T-helper 17 cell (primary cell): ENCODE data around the gene RPS2. TPM values are rescaled to one million over a fixed set of nuclear protein-coding genes. Genes with fewer than 3 reads are reported as not detected.
"Not testable (repeated sequence)": the region's sequence is repeated elsewhere in the genome, so short reads cannot be mapped to it uniquely, and the experiment has no call there.

ENCODE experiments used
- ATAC-seq: fragments of 150-1000 bp; cut with Tn5 transposase; 2 replicates; pipeline ENCODE4 v1.10.0; 2021; ENCODE audit warnings: mild to moderate bottlenecking, moderate library complexity
- DNase-seq, 3 donors: peaks; one replicate each; pipeline versions ENCODE4 v3.0.0 to v3.0.0-alpha.2; 2020 to 2021
- H3K9me3 ChIP-seq: one replicate; pipeline ENCODE4 v1.7.0; 2013; ENCODE audit warnings: low read length, mild to moderate bottlenecking; ENCODE audit not compliant: control insufficient read depth, poor library complexity, severe bottlenecking
- H3K27ac Mint-ChIP-seq: one replicate; pipeline ENCODE4 v1.8.0; 2022; ENCODE audit warnings: mild to moderate bottlenecking, moderate library complexity, mixed read lengths
- H3K27me3 Mint-ChIP-seq: one replicate; pipeline ENCODE4 v1.8.0; 2022; ENCODE audit warnings: mixed read lengths
- H3K36me3 Mint-ChIP-seq: one replicate; pipeline ENCODE4 v1.8.0; 2022; ENCODE audit warnings: low read depth, mixed read lengths
- H3K4me1 Mint-ChIP-seq: one replicate; pipeline ENCODE4 v1.8.0; 2022; ENCODE audit warnings: mild to moderate bottlenecking, mixed read lengths
- H3K4me3 Mint-ChIP-seq: one replicate; pipeline ENCODE4 v1.8.0; 2022; ENCODE audit warnings: mild to moderate bottlenecking, moderate library complexity, mixed read lengths
- total RNA-seq, 4 donors: library from RNA in 2 of 4; stranded (reverse) in 2 of 4; gene quantifications; one replicate each; pipeline ENCODE4 v1.2.3 and lab custom pipeline; 2022 to 2026

The RPS2 gene
- total RNA-seq, 2 donors from 2014 or later = 3,200 to 3,361 TPM

- Mint-ChIP-seq H3K27me3 (no peaks in the 10 kb centered on the region), H3K27ac (no peak overlapping the region), H3K4me1 (peaks cover 14% of the 10 kb centered on the region), H3K4me3 (no peak overlapping the region), H3K36me3 (no peaks in the 10 kb centered on the region)
- H3K9me3 ChIP-seq = no peaks in the 10 kb centered on the region
- ATAC-seq (no peak), DNase-seq (no peak)
Measured at GRCh38 chr16:1945559-1946391, 18.9 kb downstream of the RPS2 start.

GRCh38 chr16:1944612-1945199 lies 19.9 kb downstream of the RPS2 start:
- no peaks in the 10 kb centered on the region for H3K27me3 Mint-ChIP-seq
- peaks cover 14% of the 10 kb centered on the region for H3K4me1 Mint-ChIP-seq

GRCh38 chr16:1942810-1943726 lies 21.6 kb downstream of the RPS2 start, which contains the start of gene MSRB1:
Gene MSRB1 (minus strand): TSS chr16:1943199. CDS start chr16:1943156, 43 bp downstream.
- H3K27me3 Mint-ChIP-seq = no peaks in the 10 kb centered on the region
- no peaks in the 10 kb centered on the region for H3K9me3 ChIP-seq
- H3K36me3 Mint-ChIP-seq = no peaks in the 10 kb centered on the region
- ATAC-seq (peak; percentile 99), DNase-seq (peak; percentile 98 to 100 (median 99))
- peaks cover 14% of the 10 kb centered on the region for H3K4me1 Mint-ChIP-seq
- peak within 1 kb of the TSS; percentile 91 for H3K4me3 Mint-ChIP-seq
- peak within 1 kb of the TSS; percentile 65 for H3K27ac Mint-ChIP-seq

More at GRCh38 chr16:1944612-1945199, 19.9 kb downstream of the RPS2 start:
- DNase-seq = no peak
- Mint-ChIP-seq H3K36me3 (no peaks in the 10 kb centered on the region), H3K27ac (no peak overlapping the region), H3K4me3 (peak overlapping the region; percentile 43)
- ATAC-seq = no peak
- no peaks in the 10 kb centered on the region for H3K9me3 ChIP-seq

GRCh38 chr16:1942047-1942809 lies 22.4 kb downstream of the RPS2 start:
- no peaks in the 10 kb centered on the region for H3K9me3 ChIP-seq
- H3K27me3 Mint-ChIP-seq = no peaks in the 10 kb centered on the region
- DNase-seq (no peak), ATAC-seq (no peak)
- H3K4me1 Mint-ChIP-seq = peaks cover 14% of the 10 kb centered on the region
- peak overlapping the region; percentile 65 for H3K27ac Mint-ChIP-seq
- H3K36me3 Mint-ChIP-seq = no peaks in the 10 kb centered on the region
- peak overlapping the region; percentile 91 for H3K4me3 Mint-ChIP-seq

- DNase-seq (no peak), ATAC-seq (no peak)
- Mint-ChIP-seq H3K36me3 (no peaks in the 10 kb centered on the region), H3K27me3 (no peaks in the 10 kb centered on the region), H3K4me3 (peak overlapping the region; percentile 91), H3K27ac (no peak overlapping the region), H3K4me1 (peaks cover 14% of the 10 kb centered on the region)
- H3K9me3 ChIP-seq = no peaks in the 10 kb centered on the region
Measured at GRCh38 chr16:1941162-1942046, 23.2 kb downstream of the RPS2 start.

- no peak for DNase-seq
- no peaks in the 10 kb centered on the region for H3K36me3 Mint-ChIP-seq
- no peaks in the 10 kb centered on the region for H3K27me3 Mint-ChIP-seq
- H3K9me3 ChIP-seq = no peaks in the 10 kb centered on the region
- ATAC-seq = no peak
- peaks cover 14% of the 10 kb centered on the region for H3K4me1 Mint-ChIP-seq
- H3K27ac Mint-ChIP-seq = no peak overlapping the region
- H3K4me3 Mint-ChIP-seq = no peak overlapping the region
Measured at GRCh38 chr16:1940273-1941161, 24.1 kb downstream of the RPS2 start.

- DNase-seq, H3K27me3 Mint-ChIP-seq, H3K27ac Mint-ChIP-seq, H3K36me3 Mint-ChIP-seq, H3K4me3 Mint-ChIP-seq, ATAC-seq, H3K9me3 ChIP-seq: not testable (repeated sequence)
- H3K4me1 Mint-ChIP-seq = peaks cover 14% of the 10 kb centered on the region
Measured at GRCh38 chr16:1939833-1940232, 24.8 kb downstream of the RPS2 start.

GRCh38 chr16:1938910-1939309 lies 25.7 kb downstream of the RPS2 start:
- ATAC-seq (no peak), DNase-seq (no peak)
- H3K9me3 ChIP-seq = no peaks in the 10 kb centered on the region
- no peak overlapping the region for H3K4me3 Mint-ChIP-seq
- H3K27ac Mint-ChIP-seq = no peak overlapping the region
- H3K27me3 Mint-ChIP-seq = no peaks in the 10 kb centered on the region
- H3K36me3 Mint-ChIP-seq = no peaks in the 10 kb centered on the region
- peaks cover 11% of the 10 kb centered on the region for H3K4me1 Mint-ChIP-seq

GRCh38 chr16:1938316-1938715 lies 26.3 kb downstream of the RPS2 start:
- Mint-ChIP-seq H3K27me3 (no peaks in the 10 kb centered on the region), H3K27ac (no peak overlapping the region), H3K4me1 (peaks cover 7% of the 10 kb centered on the region), H3K4me3 (no peak overlapping the region), H3K36me3 (no peaks in the 10 kb centered on the region)
- ATAC-seq (no peak), DNase-seq (no peak)
- H3K9me3 ChIP-seq = no peaks in the 10 kb centered on the region

- Mint-ChIP-seq H3K4me1 (peaks cover 2% of the 10 kb centered on the region), H3K27me3 (no peaks in the 10 kb centered on the region), H3K4me3 (no peak overlapping the region), H3K36me3 (no peaks in the 10 kb centered on the region), H3K27ac (no peak overlapping the region)
- DNase-seq = no peak
- H3K9me3 ChIP-seq = no peaks in the 10 kb centered on the region
- no peak for ATAC-seq
Measured at GRCh38 chr16:1936945-1937479, 27.6 kb downstream of the RPS2 start.

- Mint-ChIP-seq H3K27ac (peak overlapping the region; percentile 47), H3K4me1 (peaks cover 2% of the 10 kb centered on the region), H3K27me3 (no peaks in the 10 kb centered on the region), H3K4me3 (no peak overlapping the region), H3K36me3 (no peaks in the 10 kb centered on the region)
- DNase-seq (no peak), ATAC-seq (no peak)
- H3K9me3 ChIP-seq = no peaks in the 10 kb centered on the region
Measured at GRCh38 chr16:1933097-1933661, 31.4 kb downstream of the RPS2 start.
